Ishikawa (cell line): ENCODE data around the gene FLNC.

Source experiments
- CEBPB ChIP-seq: IDR thresholded peaks from 2 replicates; pipeline ENCODE4 v1.6.1; 2012
- CREB1 ChIP-seq: IDR thresholded peaks from 2 replicates; pipeline ENCODE4 v1.6.1; 2012; ENCODE audit warnings: low read depth
- EGR1 ChIP-seq: IDR thresholded peaks from 2 replicates; pipeline ENCODE4 v1.6.1; 2012
- EP300 ChIP-seq: IDR thresholded peaks from 2 replicates; pipeline ENCODE4 v1.6.1; 2012; ENCODE audit warnings: borderline replicate concordance
- FOXM1 ChIP-seq: IDR thresholded peaks from 2 replicates; pipeline ENCODE4 v1.6.1; 2012; ENCODE audit warnings: low read depth, borderline replicate concordance
- NFIC ChIP-seq: IDR thresholded peaks from 2 replicates; pipeline ENCODE4 v1.6.1; 2012
- RAD21 ChIP-seq: IDR thresholded peaks from 2 replicates; pipeline ENCODE4 v1.6.1; 2012; ENCODE audit warnings: low read depth
- REST ChIP-seq: IDR thresholded peaks from 2 replicates; pipeline ENCODE4 v1.6.1; 2012; ENCODE audit warnings: low read depth, mild to moderate bottlenecking
- TAF1 ChIP-seq: IDR thresholded peaks from 2 replicates; pipeline ENCODE4 v1.6.1; 2012; ENCODE audit warnings: low read depth, mild to moderate bottlenecking
- TCF12 ChIP-seq: IDR thresholded peaks from 2 replicates; pipeline ENCODE4 v1.6.1; 2012; ENCODE audit warnings: low read depth
- USF1 ChIP-seq: IDR thresholded peaks from 2 replicates; pipeline ENCODE4 v1.6.1; 2012
- YY1 ChIP-seq: IDR thresholded peaks from 2 replicates; pipeline ENCODE4 v1.6.1; 2012; ENCODE audit warnings: low read depth
- ZBTB7A ChIP-seq: IDR thresholded peaks from 2 replicates; pipeline ENCODE4 v1.6.1; 2012; ENCODE audit warnings: low read depth
- TF ChIP-seq, protein P1 (sequence below): IDR thresholded peaks from 2 replicates; pipeline ENCODE4 v1.6.1; 2012

DNA sequence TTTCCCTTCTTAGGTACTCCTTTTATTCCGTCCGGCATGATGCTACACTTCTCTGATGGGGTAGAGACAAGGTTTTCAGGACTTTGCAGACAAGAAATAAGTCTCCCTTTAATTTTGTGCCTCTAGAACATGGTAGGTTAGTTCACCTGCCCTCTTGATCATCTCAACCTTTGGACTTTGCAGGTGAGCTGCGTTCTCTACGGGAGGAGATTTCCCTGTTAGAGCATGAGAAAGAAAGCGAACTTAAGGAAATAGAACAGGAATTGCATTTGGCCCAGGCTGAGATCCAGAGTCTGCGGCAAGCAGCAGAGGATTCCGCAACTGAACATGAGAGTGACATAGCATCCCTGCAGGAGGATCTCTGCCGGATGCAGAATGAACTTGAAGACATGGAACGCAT, 29.2 kb upstream of the FLNC start:
- TF ChIP-seq CREB1 (no peak), ZBTB7A (no peak), TAF1 (no peak), CEBPB (no peak), EGR1 (no peak), YY1 (no peak), USF1 (no peak), EP300 (no peak), FOXM1 (no peak), RAD21 (no peak), NFIC (no peak), REST (no peak), TCF12 (no peak)
- TF ChIP-seq, protein P1, sequence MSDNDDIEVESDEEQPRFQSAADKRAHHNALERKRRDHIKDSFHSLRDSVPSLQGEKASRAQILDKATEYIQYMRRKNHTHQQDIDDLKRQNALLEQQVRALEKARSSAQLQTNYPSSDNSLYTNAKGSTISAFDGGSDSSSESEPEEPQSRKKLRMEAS: no peak
